SJCRH30 (cell line): ENCODE data around the gene CYP4F22. TPM values are rescaled to one million over a fixed set of nuclear protein-coding genes. Genes with fewer than 3 reads are reported as not detected.

ENCODE experiments used
- DNase-seq, 2 experiments: peaks; one replicate each; pipeline ENCODE4 v3.0.0-alpha.2; 2015 to 2020
- H3K27ac ChIP-seq: fragments of 250-450 bp; sonication (Bioruptor Pico); 2 replicates; pipeline ENCODE4 v1.5.1; 2020; ENCODE audit warnings: mild to moderate bottlenecking, moderate library complexity
- H3K27me3 ChIP-seq: fragments of 250-450 bp; sonication (Bioruptor Pico); 2 replicates; pipeline ENCODE4 v1.5.1; 2020; ENCODE audit warnings: mild to moderate bottlenecking, moderate library complexity
- H3K36me3 ChIP-seq: fragments of 250-450 bp; sonication (Bioruptor Pico); 2 replicates; pipeline ENCODE4 v1.5.1; 2020; ENCODE audit warnings: mild to moderate bottlenecking, moderate library complexity
- H3K4me1 ChIP-seq: fragments of 250-450 bp; sonication (Bioruptor Pico); 2 replicates; pipeline ENCODE4 v1.5.1; 2020; ENCODE audit warnings: mild to moderate bottlenecking, moderate library complexity
- H3K4me3 ChIP-seq: fragments of 250-450 bp; sonication (Bioruptor Pico); 2 replicates; pipeline ENCODE4 v1.5.1; 2020; ENCODE audit warnings: mild to moderate bottlenecking, moderate library complexity
- H3K9me3 ChIP-seq: fragments of 250-450 bp; sonication (Bioruptor Pico); replicated peaks from 2 replicates; pipeline ENCODE4 v1.5.1; 2020; ENCODE audit warnings: mild to moderate bottlenecking, moderate library complexity
- total RNA-seq: library from RNA; depleted of rRNA; stranded (reverse); fragments of >200 nt; shearing (Covaris generic); gene quantifications from 2 replicates; pipeline ENCODE4 v1.2.3, GENCODE V29; 2014

The CYP4F22 gene
- total RNA-seq, 1 experiment from 2014 or later, result not detected

DNA sequence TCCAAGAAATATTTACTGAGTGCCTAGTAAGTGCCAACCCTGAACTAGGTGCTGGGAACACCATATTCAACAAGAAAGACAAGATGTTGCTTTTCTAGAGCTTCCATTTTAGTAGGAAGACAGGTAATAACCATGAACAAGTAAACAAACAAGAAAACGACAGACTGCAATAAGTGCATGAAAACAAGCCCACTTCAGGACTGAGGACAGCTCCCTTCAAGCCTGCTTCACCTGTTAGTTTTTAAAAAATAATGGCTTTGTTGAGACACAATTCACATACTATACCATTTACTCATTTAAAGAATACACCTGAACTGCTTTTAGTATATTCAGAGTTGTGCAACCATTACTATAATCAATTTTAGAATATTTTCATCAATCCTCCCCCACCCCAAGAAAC, 30.4 kb downstream of the CYP4F22 start:
- no peak overlapping the region for H3K4me3 ChIP-seq
- H3K27me3 ChIP-seq, result no peaks in the 10 kb centered on the region
- H3K4me1 ChIP-seq, result no peaks in the 10 kb centered on the region
- H3K36me3 ChIP-seq, result no peaks in the 10 kb centered on the region
- no peak overlapping the region for H3K27ac ChIP-seq
- DNase-seq, result peak in 1 of 2 experiments; percentile 34
- H3K9me3 ChIP-seq, result peaks cover 4% of the 10 kb centered on the region; the same call in 1 of the 2 replicates

- H3K9me3 ChIP-seq, result peaks cover 7% of the 10 kb centered on the region; the same call in 1 of the 2 replicates
- DNase-seq, result no peak
- H3K36me3 ChIP-seq, result no peaks in the 10 kb centered on the region
- H3K4me3 ChIP-seq, result no peak overlapping the region
- no peak overlapping the region for H3K27ac ChIP-seq
- H3K27me3 ChIP-seq, result no peaks in the 10 kb centered on the region
- H3K4me1 ChIP-seq, result no peaks in the 10 kb centered on the region
Measured at GRCh38 chr19:15539638-15540037, 31.3 kb downstream of the CYP4F22 start.

- H3K27me3 ChIP-seq, result no peaks in the 10 kb centered on the region
- H3K27ac ChIP-seq, result no peak overlapping the region
- H3K36me3 ChIP-seq, result no peaks in the 10 kb centered on the region
- no peak overlapping the region for H3K4me3 ChIP-seq
- H3K9me3 ChIP-seq, result peaks cover 7% of the 10 kb centered on the region; the same call in 1 of the 2 replicates
- no peak for DNase-seq
- H3K4me1 ChIP-seq, result no peaks in the 10 kb centered on the region
Measured at GRCh38 chr19:15540435-15540834, 32.1 kb downstream of the CYP4F22 start.

GRCh38 chr19:15544283-15544682, 36.0 kb downstream of the CYP4F22 start:
- Histone ChIP-seq H3K27me3 (no peaks in the 10 kb centered on the region), H3K4me1 (no peaks in the 10 kb centered on the region), H3K9me3 (0 out of 2 replicates have a peak, but pooled peaks cover 2% of the 10 kb centered on the region), H3K36me3 (no peaks in the 10 kb centered on the region), H3K27ac (no peak overlapping the region), H3K4me3 (no peak overlapping the region)
- no peak for DNase-seq

- Histone ChIP-seq H3K4me1 (no peaks in the 10 kb centered on the region), H3K27me3 (no peaks in the 10 kb centered on the region), H3K36me3 (no peaks in the 10 kb centered on the region), H3K9me3 (0 out of 2 replicates have a peak, but pooled peaks cover 2% of the 10 kb centered on the region), H3K4me3 (no peak overlapping the region), H3K27ac (no peak overlapping the region)
- no peak for DNase-seq
Measured at GRCh38 chr19:15544970-15545369, 36.6 kb downstream of the CYP4F22 start.

DNA sequence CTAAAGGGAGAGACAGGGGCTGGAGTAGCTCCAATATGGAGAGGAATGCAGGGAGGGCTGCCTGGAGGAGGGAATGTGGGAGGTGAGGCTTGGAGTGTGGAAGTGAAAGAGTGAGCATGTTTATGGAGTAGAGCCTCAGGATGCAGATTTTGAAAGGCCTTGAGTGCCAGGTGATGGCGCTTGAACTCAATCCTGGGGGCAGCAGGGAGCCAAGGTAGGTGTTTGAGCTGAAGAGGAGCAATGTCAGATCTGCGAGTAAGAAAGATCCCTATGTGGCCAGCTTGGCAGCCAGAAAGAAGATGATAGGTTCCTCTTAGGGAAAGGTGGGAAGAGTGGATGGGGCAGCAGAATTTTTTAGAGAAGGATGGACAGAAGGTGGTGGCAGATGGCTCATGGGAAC, 40.3 kb downstream of the CYP4F22 start:
- Histone ChIP-seq H3K27me3 (no peaks in the 10 kb centered on the region), H3K4me1 (no peaks in the 10 kb centered on the region), H3K4me3 (no peak overlapping the region), H3K27ac (no peak overlapping the region), H3K9me3 (0 out of 2 replicates have a peak, but pooled peaks cover 2% of the 10 kb centered on the region), H3K36me3 (no peaks in the 10 kb centered on the region)
- DNase-seq, result no peak

GRCh38 chr19:15549581-15549980, 41.3 kb downstream of the CYP4F22 start:
- Histone ChIP-seq H3K4me1 (no peaks in the 10 kb centered on the region), H3K27me3 (no peaks in the 10 kb centered on the region; the same call in 1 of the 2 replicates), H3K27ac (no peak overlapping the region), H3K9me3 (no peaks in the 10 kb centered on the region), H3K36me3 (no peaks in the 10 kb centered on the region), H3K4me3 (no peak overlapping the region)
- DNase-seq, result no peak

- Histone ChIP-seq H3K27me3 (no peaks in the 10 kb centered on the region; the same call in 1 of the 2 replicates), H3K9me3 (no peaks in the 10 kb centered on the region), H3K4me3 (no peak overlapping the region), H3K36me3 (no peaks in the 10 kb centered on the region), H3K27ac (no peak overlapping the region), H3K4me1 (no peaks in the 10 kb centered on the region)
- no peak for DNase-seq
Measured at GRCh38 chr19:15550273-15550672, 41.9 kb downstream of the CYP4F22 start.

- no peak for DNase-seq
- Histone ChIP-seq H3K9me3 (no peaks in the 10 kb centered on the region), H3K27ac (no peak overlapping the region), H3K27me3 (no peaks in the 10 kb centered on the region; the same call in 1 of the 2 replicates), H3K36me3 (no peaks in the 10 kb centered on the region), H3K4me1 (no peaks in the 10 kb centered on the region), H3K4me3 (no peak overlapping the region)
Measured at GRCh38 chr19:15550929-15551292, 42.6 kb downstream of the CYP4F22 start.

DNA sequence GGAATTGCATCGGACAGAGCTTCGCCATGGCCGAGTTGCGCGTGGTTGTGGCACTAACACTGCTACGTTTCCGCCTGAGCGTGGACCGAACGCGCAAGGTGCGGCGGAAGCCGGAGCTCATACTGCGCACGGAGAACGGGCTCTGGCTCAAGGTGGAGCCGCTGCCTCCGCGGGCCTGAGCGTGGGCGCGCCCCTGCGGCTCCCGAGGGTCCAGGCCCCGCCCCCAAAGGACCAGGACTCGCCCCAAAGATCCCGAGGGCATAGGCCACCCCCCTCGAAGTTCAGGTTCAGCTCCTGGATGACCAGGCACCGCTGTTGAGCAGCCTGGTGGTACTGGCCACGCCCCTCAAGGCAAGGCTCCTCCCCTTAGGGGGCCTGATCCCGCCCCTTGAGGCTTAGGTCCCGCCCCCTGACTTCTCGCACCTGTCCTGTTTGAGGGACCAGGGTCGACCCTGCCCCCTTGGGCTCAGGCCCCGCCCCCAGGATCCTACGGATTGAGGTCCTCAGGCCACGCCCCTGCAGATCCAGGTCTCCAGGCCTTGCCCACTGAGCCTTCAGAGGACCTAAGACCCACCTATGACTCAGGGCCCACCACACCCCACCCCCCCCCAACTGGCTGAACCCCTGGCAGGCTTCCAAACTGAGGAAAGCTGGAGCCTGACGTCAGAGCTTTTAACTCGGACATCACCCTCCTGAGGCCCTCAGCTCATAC, 43.1 kb downstream of the CYP4F22 start:
- Histone ChIP-seq H3K4me3 (no peak overlapping the region), H3K27ac (no peak overlapping the region), H3K36me3 (no peaks in the 10 kb centered on the region), H3K4me1 (no peaks in the 10 kb centered on the region), H3K9me3 (no peaks in the 10 kb centered on the region), H3K27me3 (no peaks in the 10 kb centered on the region; the same call in 1 of the 2 replicates)
- DNase-seq, result peak; percentile 37 to 46

- no peaks in the 10 kb centered on the region for H3K9me3 ChIP-seq
- no peak overlapping the region for H3K27ac ChIP-seq
- H3K4me1 ChIP-seq, result no peaks in the 10 kb centered on the region
- no peak overlapping the region for H3K4me3 ChIP-seq
- H3K36me3 ChIP-seq, result no peaks in the 10 kb centered on the region
- no peaks in the 10 kb centered on the region; the same call in 1 of the 2 replicates for H3K27me3 ChIP-seq
- no peak for DNase-seq
Measured at GRCh38 chr19:15555021-15555420, 46.7 kb downstream of the CYP4F22 start.

DNA sequence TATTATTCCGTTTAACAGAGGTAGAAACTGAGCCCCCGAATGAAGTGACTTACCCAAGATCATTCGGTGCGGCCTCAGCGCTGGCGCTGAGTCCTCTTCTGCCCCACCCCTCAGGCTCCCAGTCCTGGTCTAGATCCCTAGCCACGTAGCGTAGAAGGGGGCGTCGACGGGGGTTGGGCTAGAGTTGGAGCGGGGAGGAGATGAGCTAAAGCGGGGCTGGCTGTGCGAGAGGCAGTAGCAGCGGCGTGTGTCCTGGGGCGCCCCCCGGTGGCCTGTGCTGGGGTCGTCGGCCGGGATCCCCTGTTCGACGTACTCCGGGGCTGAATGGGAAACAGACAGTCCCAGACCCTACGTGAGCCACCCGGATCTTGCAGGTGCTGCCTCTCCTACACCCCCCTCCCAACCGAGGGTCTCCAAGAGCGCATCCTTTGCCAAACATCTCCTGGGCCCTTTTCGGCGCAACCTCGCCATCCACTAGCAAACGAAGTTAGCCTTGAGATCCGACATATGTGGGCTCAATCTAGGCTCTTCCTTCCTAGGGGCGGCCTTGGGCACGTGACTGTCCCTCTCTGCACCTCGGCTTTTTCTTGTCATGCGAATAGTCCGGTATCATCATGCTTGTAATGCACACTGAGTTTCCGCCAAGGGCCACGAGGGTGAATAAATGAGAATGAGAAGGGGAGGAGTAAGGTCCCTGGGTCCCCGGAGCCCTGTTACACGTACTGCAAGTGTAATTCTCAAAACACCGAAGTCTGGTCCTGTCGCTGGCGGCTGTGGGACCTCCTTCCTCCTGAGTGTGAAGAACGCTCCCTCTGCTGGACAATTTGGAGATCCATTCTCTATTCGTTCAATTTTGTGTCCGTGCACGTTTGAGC, 47.7 kb downstream of the CYP4F22 start:
- Histone ChIP-seq H3K36me3 (no peaks in the 10 kb centered on the region), H3K9me3 (no peaks in the 10 kb centered on the region), H3K4me3 (peak overlapping the region; percentile 1; the same call in 1 of the 2 replicates), H3K27me3 (no peaks in the 10 kb centered on the region; the same call in 1 of the 2 replicates), H3K4me1 (no peaks in the 10 kb centered on the region), H3K27ac (no peak overlapping the region)
- DNase-seq, result peak; percentile 98

GRCh38 chr19:15556634-15557181, 48.4 kb downstream of the CYP4F22 start:
- Histone ChIP-seq H3K4me1 (no peaks in the 10 kb centered on the region), H3K36me3 (no peaks in the 10 kb centered on the region), H3K27ac (no peak overlapping the region), H3K4me3 (no peak overlapping the region), H3K9me3 (no peaks in the 10 kb centered on the region), H3K27me3 (no peaks in the 10 kb centered on the region; the same call in 1 of the 2 replicates)
- no peak for DNase-seq

GRCh38 chr19:15557223-15557622, 48.9 kb downstream of the CYP4F22 start:
- no peak overlapping the region for H3K27ac ChIP-seq
- no peaks in the 10 kb centered on the region for H3K9me3 ChIP-seq
- no peaks in the 10 kb centered on the region; the same call in 1 of the 2 replicates for H3K27me3 ChIP-seq
- no peak for DNase-seq
- no peaks in the 10 kb centered on the region for H3K36me3 ChIP-seq
- no peaks in the 10 kb centered on the region for H3K4me1 ChIP-seq
- no peak overlapping the region for H3K4me3 ChIP-seq

- no peak for DNase-seq
- H3K27ac ChIP-seq, result no peak overlapping the region
- H3K36me3 ChIP-seq, result no peaks in the 10 kb centered on the region
- H3K9me3 ChIP-seq, result no peaks in the 10 kb centered on the region
- no peak overlapping the region for H3K4me3 ChIP-seq
- peaks cover 12% of the 10 kb centered on the region for H3K4me1 ChIP-seq
- peaks cover 8% of the 10 kb centered on the region for H3K27me3 ChIP-seq
Measured at GRCh38 chr19:15562145-15562544, 53.8 kb downstream of the CYP4F22 start.
